HepG2 (cell line): ENCODE results near the gene NUDT21. TPM values are rescaled to one million over a fixed set of nuclear protein-coding genes. Genes with fewer than 3 reads are reported as not detected.

ENCODE experiments used
- NFE2 ChIP-seq: sonication (generic); formaldehyde crosslinking; IDR thresholded peaks from 2 replicates; pipeline ENCODE4 v1.4.0; 2020; ENCODE audit warnings: missing genetic modification reagents
- RFX3 ChIP-seq: IDR thresholded peaks from 2 replicates; pipeline ENCODE4 v1.6.1; 2016; ENCODE audit warnings: missing biosample characterization, missing genetic modification reagents
- RFXAP ChIP-seq: sonication (generic); formaldehyde crosslinking; IDR thresholded peaks from 2 replicates; pipeline ENCODE4 v1.4.0; 2020; ENCODE audit warnings: missing genetic modification reagents, borderline replicate concordance
- SMARCC2 ChIP-seq: fragments of 450-650 bp; IDR thresholded peaks from 2 replicates; pipeline ENCODE4 v1.6.1; 2017; ENCODE audit warnings: antibody characterized with exemption, mild to moderate bottlenecking
- polyA plus RNA-seq, 8 experiments: library from polyadenylated mRNA; depleted of rRNA in 3 of 8; stranded (reverse) in 7 of 8; unstranded in 1 of 8; fragments of >200 nt; fragmentation: Illumina TruSeq in 4 of 8; extraction: Trizol in 4 of 8; gene quantifications; 2 replicates each; pipeline versions ENCODE4 v1.2.1 to v1.2.3, GENCODE V29; 2011 to 2016; ENCODE audit warnings: low read depth in 4 of 8, missing spikeins in 1 of 8, mixed read lengths in 1 of 8; ENCODE audit not compliant: insufficient read depth in 1 of 8
- total RNA-seq, 5 experiments: library from RNA; depleted of rRNA; stranded (reverse); fragments of >200 nt; fragmentation: Illumina TruSeq; extraction: Trizol; gene quantifications; 2 replicates each; pipeline ENCODE4 v1.2.3, GENCODE V29; 2016; ENCODE audit warnings: low read depth in 1 of 5
- TF ChIP-seq, protein P1 (sequence below): sonication (generic); formaldehyde crosslinking; conservative IDR thresholded peaks from 2 replicates; pipeline ENCODE4 v1.4.0; 2020; ENCODE audit warnings: missing genetic modification reagents
- TF ChIP-seq, protein P2 (sequence below): sonication (generic); formaldehyde crosslinking; IDR thresholded peaks from 2 replicates; pipeline ENCODE4 v1.4.0; 2020; ENCODE audit warnings: mild to moderate bottlenecking, missing genetic modification reagents

The NUDT21 gene
- total and polyA plus RNA-seq, 2 of the 13 experiments (the other 11 are each of a cell fraction or from before 2014, with no cell fraction given): 177 to 210 TPM

DNA sequence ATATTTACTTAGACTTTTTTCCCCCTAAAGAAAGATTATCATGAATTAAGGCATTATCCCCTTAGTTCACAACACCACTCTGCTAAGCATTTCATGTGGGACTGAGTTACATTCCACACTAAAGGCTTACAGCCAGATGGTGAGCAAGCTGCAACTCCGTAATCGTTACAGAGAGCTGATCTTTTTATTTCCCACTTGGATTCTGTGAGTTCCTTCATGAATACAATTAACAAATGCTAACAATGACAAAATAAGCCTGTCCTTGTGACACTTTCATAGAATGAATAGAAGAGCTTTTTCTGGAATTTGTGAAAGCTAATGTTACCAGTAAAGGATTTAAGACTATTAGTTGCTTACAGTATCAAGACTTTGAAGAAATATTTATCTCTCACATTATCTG is 9.0 kb upstream of the NUDT21 start (continued):
- TF ChIP-seq, protein P1, sequence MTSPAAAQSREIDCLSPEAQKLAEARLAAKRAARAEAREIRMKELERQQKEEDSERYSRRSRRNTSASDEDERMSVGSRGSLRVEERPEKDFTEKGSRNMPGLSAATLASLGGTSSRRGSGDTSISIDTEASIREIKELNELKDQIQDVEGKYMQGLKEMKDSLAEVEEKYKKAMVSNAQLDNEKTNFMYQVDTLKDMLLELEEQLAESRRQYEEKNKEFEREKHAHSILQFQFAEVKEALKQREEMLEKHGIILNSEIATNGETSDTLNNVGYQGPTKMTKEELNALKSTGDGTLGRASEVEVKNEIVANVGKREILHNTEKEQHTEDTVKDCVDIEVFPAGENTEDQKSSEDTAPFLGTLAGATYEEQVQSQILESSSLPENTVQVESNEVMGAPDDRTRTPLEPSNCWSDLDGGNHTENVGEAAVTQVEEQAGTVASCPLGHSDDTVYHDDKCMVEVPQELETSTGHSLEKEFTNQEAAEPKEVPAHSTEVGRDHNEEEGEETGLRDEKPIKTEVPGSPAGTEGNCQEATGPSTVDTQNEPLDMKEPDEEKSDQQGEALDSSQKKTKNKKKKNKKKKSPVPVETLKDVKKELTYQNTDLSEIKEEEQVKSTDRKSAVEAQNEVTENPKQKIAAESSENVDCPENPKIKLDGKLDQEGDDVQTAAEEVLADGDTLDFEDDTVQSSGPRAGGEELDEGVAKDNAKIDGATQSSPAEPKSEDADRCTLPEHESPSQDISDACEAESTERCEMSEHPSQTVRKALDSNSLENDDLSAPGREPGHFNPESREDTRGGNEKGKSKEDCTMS (CRISPR knock-in tag): no peak
- TF ChIP-seq, protein P2, sequence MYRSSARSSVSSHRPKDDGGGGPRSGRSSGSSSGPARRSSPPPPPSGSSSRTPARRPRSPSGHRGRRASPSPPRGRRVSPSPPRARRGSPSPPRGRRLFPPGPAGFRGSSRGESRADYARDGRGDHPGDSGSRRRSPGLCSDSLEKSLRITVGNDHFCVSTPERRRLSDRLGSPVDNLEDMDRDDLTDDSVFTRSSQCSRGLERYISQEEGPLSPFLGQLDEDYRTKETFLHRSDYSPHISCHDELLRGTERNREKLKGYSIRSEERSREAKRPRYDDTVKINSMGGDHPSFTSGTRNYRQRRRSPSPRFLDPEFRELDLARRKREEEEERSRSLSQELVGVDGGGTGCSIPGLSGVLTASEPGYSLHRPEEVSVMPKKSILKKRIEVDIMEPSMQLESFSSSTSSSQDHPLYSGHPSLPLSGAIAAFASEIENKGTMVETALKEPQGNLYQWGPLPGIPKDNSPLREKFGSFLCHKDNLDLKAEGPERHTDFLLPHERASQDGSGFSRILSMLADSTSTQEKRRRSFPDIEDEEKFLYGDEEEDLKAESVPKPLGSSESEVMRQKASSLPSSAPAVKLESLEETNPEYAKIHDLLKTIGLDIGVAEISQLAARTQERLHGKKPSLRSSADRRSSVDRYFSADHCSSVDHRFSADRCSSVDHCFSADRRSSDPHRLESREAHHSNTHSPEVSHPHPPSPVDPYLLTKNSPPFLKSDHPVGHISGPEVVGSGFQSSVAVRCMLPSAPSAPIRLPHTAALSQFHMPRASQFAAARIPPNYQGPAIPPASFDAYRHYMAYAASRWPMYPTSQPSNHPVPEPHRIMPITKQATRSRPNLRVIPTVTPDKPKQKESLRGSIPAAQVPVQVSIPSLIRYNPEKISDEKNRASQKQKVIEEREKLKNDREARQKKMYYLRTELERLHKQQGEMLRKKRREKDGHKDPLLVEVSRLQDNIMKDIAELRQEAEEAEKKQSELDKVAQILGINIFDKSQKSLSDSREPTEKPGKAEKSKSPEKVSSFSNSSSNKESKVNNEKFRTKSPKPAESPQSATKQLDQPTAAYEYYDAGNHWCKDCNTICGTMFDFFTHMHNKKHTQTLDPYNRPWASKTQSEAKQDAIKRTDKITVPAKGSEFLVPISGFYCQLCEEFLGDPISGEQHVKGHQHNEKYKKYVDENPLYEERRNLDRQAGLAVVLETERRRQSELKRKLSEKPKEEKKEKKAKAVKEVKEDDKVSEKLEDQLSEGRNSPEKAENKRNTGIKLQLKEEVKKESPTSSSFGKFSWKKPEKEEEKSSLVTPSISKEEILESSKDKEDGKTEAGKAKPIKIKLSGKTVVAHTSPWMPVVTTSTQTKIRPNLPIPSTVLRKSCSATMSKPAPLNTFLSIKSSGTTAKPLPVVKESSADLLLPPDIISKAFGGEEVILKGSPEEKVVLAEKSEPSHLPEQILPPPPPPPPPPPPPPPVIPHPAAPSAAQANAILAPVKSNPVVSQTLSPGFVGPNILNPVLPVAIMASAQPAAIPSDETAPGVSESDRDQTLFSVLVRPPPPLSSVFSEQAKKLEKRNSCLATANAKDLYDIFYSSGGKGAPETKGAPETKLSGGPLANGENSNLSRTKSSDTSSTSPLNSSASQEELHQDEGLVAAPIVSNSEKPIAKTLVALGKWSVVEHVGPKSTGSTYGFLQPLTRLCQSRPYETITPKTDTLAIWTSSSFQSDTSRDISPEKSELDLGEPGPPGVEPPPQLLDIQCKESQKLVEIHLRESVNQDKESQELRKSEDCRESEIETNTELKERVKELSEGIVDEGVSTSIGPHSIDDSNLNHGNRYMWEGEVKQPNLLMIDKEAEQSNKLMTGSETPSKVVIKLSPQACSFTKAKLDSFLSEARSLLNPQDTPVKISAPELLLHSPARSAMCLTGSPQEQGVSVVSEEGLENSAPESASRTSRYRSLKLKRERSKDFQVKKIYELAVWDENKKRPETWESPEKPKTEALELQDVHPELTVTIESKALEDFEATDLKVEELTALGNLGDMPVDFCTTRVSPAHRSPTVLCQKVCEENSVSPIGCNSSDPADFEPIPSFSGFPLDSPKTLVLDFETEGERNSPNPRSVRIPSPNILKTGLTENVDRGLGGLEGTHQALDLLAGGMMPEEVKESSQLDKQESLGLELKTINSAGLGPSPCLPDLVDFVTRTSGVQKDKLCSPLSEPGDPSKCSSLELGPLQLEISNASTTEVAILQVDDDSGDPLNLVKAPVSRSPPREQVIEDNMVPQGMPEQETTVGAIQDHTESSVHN: no peak
- no peak for TF ChIP-seq RFX3 (CRISPR knock-in tag)
- no peak for TF ChIP-seq RFXAP (CRISPR knock-in tag)
- no peak for TF ChIP-seq NFE2 (CRISPR knock-in tag)
- no peak for TF ChIP-seq SMARCC2
